HG02759 (cell line): ENCODE measurements around the gene PEF1.

Experiments used
- ATAC-seq: cut with Tn5 transposase; IDR thresholded peaks from one replicate; pipeline ENCODE4 v1.9.1; 2021; ENCODE audit warnings: mild to moderate bottlenecking, moderate library complexity; ENCODE audit not compliant: unreplicated experiment

Gene PEF1

DNA sequence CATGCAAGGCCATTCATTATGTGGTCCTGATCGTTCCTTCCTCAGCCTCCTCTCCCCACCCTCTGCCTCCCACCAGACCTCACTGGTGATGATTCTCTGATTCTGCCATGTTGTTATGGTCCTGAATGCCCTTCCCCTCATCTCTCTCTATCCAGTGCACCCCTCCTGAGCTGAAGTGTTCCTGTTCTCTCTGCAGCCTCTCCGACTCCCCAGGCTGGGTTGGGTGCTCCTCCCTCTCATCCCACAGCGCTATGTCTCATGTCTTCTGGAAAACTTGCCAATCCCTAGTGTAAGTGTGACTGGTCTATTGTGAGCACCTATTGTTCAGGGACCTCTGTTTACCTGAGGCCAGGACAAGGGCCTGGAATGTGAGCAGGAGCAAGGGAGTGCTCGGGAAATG, 11.1 kb upstream of the PEF1 start:
- ATAC-seq, result no peak

DNA sequence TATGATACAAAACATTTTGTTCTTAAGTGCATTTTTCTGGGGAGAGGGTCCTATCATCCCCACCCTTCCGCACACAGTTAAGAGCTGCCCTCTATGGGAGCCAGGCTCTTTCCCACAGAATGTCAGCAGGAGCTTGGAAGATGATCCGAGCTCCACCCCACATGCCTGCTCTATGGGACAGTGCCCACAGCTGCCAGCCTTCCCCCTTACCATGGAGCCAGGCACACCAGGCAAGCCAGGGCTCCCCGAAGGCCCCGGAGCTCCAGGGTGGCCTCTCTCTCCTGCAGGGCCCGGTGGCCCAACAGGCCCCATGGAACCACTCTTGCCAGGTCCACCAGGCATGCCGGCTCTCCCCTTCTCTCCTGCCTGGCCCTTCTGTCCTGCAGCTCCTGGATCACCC, 10.4 kb upstream of the PEF1 start:
- ATAC-seq, result no peak

DNA sequence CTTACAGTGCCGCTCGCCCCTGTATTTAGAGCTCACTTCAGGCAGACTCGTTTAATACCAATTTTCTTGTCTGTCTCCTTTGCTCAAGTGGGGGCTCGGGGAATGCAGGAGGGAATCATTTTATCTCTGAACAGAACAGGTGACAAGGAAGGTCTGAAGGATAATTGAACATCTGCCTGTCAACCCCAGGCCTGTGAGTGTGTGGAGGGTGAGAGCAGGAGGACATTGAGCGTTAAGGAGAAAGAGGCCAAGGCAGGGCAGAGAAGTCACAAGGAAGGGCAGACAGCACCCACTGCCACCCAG, 9.7 kb upstream of the PEF1 start:
- ATAC-seq, result no peak

DNA sequence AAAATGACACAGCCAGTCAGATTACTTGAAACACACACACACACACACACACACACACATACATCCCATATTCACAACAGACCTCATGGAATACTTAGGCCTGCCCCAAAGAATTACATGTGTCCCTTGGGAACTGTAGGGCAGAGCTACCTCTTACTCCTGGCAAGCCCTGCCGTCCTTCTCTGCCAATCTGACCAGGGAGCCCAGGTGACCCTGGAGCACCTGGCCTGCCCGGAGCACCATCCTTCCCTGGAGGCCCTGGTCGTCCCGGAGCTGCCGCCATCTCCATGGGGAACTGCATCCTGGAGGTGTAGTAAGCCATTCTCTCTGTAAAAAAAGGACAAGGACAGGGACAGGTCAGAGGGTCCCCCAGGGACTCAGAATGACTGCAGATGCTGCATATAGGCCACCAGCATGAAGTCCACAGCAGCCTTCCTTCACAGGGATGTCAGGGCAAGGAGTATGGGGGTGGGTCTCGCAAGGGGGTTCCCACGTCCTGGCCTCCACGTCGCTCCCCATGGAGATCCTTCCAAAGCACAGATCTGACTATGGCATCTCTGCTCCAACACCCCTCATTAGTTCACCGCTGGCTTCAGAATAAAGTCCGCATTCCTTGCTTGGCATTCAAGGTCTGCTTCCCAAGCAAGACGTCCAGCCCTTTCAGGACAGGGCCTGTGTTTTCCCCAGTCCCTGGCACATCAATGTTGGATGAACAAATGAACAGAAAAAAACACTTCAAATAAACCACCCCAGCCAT, 9.2 kb upstream of the PEF1 start:
- no peak for ATAC-seq

DNA sequence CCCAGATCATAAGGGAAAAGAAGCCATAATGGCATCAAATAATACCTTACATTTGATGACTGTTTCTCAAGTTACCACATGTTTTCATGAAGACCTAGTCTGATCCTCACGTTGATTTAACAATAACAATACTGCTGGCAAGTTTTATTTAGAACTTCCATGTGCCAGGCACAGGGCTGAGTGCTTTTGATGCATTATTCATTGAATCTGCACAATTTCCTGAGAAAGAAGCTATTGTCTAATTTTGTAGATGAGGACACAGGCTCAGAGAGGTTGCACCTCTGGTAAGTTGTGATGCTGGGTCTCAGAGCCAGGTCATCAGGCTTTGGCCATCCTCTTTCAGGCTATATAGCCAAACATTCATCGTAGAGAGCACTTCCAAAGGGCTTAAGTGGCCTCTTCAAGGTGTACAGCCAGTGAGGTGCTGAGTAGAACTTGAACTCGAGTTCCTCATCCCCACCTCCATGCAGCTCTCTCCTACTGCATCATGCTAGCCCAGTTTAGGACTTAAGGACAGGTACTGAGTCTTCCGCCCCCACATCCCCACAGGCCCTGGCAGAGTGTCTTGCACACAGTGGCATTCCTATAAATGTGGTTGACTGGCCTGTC, 8.3 kb upstream of the PEF1 start:
- ATAC-seq, result no peak

DNA sequence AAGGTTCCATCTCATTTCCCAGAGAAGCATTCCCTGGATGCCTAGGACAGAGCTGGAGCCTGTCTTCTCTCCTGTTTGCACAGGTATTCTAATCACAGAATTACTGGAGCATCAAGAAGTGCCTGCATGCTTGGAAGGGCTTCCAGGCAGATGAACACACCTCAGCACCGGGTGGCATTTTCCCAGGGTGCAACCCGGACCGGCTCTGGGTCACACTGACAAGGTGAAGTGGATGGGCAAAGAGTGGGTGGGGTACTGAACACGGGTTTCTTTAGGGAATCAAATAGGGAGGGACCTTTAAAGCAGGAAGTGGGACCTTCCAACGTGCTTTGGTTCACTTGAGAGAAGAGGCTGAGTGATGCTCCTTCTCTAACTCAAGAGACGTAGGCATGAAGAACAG, 7.1 kb upstream of the PEF1 start:
- ATAC-seq, result no peak

DNA sequence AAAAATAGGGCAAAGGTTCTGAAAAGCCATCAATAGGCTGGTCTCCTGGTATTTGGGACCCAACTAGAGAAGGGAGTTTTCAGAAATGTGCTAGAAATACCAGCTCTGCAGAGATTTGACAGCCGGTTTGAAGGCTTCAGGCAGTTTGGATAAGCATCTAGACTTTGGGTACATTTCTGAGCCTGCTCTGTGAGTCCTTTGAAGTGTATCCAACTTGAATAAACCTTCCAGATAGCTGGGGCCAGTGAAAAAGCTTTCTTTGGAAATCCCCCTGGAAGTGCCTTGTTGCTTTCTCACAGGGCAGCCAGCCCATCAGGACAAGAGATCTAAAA, 6.4 kb upstream of the PEF1 start:
- no peak for ATAC-seq

DNA sequence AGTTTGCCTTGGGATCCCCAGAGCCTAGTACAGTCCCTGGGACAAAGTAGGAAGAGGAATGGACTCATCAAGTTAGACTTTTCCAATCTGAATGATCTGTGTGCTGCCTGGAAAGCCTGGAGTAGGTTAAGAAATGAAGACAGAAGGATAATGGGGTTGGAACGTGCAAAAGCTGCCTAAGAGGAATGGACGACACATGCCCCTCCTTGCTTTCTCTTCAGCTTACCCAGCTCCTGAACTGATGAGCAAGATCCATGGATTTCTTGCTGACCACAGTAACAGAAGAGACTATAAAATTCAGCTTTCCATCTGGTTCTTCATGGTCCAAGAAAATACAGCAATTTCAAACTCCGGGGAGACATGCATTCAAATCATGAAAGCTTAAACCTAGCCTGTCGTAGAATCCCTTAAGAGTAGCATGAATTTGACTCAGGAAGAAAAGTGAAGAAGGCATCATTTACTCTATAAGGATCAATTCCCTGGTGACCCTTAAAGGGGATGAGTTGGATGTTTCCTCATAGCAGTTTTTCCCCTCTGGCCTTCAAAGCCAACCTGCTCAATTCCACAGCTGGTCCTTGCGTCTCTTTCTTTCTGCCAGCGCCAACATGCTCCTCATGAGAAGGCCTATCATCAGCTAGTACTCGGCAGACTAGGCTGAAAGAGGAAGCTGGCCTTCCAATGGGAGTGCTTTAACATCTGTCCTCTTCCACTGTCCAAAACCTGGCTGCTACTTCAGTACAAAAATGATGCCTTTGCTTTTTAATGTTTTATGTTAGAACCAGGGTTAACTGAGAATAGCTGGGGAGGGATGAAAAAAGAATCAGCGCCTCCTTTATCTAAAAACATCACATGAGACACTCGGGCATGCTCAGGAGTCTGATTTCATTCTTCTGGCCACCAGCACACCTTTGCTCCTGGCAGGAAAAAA, 5.7 kb upstream of the PEF1 start:
- ATAC-seq, result no peak

DNA sequence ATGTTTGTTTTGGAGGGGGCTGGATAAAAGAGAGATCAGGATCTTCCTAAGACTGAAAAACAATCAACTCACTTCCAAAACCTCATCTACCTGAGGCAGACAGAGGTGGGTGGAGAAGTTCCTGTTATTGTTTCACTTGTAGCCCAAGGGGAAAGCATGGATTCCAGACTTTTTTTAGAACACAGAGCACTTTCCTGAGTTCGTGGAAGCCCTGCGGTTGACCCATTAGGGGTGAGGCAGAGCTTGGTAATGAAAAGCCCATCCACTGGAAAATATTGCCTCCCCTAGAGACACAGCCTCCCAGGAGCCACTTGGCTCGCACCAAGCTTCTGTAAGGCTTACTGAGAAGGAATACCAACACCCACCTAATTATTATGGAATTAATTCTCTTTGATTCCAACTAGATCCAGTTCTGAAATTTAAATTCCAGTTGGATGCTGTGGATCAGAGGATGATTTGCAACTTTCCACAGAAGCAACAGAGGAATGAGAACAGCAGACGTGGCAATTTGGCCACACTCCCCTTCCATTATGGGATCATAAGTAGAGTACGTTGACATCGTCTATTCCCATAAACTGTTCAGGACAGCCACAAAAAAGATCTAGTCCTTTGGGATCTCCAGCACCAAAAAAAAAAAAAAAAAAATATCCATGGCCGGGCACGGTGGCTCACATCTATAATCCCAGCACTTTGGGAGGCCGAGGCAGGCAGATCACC, 4.1 kb upstream of the PEF1 start:
- no peak for ATAC-seq

DNA sequence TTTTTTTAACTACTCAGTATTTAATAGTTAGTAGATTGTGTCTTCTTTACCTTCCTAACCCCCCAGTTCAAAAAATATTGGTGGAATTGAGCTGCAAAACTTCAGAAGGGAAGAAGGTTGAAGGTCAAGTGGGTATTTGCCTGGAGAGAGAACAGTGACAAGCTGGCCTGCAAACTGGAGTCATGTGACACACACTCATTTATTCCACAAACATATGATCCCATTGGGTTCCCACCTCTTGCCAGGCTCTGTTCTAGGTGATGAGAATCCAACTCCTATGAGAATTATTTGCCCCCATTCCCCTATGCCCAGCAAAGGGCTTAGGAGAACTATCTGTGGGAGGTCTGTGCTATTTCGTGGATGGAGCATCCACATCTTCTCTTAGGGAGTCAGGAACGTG, 3.5 kb upstream of the PEF1 start:
- no peak for ATAC-seq

DNA sequence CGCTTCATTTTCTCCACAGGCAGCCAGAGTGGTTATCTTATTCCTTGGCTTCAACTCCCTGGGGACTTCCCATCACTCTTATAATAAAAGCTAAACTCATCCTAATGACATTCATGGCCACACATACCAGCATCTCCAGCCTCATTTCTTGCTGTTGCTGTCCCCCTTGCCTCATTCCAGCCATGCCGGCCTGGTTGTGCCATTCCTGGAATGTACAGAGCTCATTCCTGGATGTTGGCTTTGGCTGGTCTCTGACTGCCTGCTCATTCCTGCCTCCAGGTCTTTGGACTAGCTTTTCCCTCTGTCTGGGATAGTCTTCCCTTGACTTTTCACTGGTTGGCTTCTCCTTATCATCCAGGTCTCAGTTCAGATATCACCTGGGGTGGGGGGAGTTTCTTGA, 2.4 kb upstream of the PEF1 start:
- no peak for ATAC-seq

DNA sequence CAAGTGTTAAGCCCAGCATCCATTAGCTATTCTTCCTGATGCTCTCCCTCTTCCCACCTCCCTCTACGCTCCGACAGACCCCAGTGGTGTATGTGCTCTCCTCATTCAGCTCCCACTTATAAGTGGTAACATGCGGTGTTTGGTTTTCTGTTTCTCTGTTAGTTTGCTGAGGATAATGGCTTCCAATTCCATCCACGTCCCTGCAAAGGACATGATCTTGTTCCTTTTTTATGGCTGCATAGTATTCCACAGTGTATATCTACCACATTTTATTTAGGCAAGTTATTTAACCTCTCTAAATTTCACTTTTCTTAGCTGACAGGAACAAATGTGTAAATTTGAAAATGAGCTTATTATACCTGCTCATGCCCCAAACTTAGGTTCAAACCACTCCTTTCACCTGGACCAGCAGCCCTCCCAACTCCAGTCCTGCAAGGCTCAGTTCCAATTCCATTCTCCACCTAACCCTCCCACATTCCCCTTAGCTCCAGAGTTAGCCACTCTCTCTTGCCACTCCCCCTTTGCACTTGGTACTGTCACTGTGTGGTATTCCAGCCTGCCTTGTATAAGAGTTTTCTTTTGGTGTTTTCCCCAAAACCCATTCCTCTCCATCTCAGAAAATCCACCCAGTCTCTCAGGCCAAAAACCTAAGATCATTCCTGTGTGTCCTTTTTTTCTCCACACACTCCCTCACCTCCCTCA, 1.7 kb upstream of the PEF1 start:
- no peak for ATAC-seq

DNA sequence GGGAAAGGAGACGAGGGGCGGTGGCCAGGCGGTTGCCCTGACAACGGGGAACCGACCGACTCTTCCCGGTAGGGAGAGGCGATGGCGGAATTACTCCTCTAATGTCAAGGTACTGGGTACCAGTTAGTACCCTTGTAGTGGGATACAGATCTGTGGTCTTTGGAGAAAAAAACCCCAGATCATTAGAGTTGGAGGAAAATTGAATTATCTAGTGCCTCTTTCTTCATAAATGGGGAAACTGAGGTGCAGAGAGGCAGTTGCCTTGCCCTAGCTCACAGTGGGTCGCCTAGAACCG, 545 bp upstream of the PEF1 start:
- ATAC-seq, result no peak

DNA sequence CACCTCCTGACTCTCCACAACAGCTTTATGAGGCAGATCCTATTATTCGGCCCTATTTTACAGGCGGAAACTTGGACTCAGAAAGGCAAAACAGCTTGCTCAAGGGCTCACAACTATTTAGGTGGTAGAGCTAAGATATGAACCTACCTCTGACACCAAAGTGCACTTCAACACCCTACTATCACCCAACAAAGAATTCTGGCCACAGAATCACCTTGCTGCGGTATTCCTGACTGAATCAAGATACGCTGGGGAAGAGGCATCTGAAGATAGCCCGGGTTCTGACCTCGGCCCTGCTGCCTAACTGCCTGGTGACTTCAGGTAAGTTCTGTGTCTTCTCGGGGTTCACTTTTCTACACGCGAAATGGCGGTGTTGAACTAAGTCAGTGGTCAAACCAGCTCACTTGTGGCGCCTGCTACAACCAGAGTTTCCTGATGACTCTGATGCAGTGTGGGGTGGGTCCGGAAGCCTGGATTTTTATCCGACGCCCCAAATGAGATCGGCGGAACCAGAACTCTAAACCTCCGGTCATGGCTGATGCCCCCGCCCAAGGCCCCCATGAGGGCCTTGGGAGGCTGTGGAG, 608 bp downstream of the PEF1 start:
- no peak for ATAC-seq

DNA sequence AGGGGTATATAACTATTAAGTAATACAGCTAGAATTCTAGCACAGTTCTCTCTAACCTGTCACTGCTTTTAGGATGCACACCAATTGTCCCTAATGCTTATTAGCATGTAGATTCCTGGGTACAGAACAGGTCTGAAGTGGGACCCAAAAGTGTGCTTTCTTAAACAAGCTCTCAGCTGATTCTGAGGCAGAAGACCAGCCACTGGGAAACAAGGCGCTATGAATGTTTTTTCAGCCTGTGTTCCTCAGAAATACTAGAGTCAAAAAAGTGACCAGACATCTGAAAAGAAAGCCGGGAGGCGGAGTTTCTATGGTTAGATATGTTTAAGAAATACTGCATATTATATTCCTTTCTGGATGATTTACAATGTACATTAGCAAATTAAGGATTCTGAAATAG, 1.8 kb downstream of the PEF1 start:
- no peak for ATAC-seq

DNA sequence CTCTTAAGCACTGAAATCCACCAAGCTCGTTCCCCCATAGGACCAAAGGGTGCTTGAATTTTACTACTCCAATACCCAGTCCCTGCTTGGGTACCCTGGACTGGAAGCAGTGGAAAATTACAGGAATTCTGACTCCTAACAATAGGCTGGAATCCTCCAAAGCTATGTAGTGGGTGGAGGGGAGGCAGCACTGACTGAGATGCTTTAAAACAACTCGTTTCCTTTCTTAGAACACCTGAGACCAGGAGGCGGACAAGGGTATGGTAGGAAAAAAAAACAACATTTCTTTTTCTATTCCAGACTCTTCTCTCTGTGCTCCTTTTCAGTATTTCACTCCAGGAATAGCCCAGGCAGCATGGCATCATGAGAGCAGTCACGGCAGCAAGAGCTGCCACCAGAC, 2.3 kb downstream of the PEF1 start:
- ATAC-seq, result no peak

DNA sequence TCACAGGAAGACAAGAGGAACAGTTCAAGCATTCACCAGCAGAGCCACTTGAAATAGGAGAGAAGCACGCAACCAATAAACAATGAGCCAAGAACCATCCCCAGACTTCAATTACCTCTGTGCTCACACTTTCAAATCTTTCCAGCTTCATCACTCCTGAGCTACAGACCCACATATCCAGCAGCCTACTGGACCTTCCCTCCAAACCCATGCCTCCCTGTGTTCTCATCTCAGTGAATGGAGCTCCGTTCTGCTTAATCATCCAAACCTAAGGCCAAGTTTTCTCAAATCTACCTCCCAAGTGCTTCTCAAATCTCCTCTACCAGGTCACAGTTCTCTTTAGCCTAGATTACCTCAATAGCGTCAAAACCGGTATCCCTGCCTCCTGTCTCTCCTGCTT, 3.7 kb downstream of the PEF1 start:
- ATAC-seq, result no peak

DNA sequence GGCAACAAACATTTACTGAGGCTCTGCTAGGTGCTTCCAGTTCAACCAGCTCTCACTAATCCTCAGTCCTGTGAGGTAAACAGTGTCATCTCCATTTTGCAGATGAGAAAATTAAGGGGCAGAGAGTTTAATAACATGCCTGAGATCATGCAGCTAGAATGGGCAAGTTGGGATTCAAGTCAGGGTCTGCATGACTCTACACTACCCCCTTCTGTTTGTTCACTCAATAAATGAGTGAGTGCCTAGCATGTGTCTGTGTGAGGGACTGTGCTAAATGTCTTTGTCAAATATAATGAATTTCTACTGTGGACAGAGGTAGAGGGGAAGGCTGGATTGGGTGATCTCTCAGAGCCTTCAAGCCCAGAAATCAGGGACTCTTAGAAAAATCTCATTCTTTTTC, 4.5 kb downstream of the PEF1 start:
- no peak for ATAC-seq

DNA sequence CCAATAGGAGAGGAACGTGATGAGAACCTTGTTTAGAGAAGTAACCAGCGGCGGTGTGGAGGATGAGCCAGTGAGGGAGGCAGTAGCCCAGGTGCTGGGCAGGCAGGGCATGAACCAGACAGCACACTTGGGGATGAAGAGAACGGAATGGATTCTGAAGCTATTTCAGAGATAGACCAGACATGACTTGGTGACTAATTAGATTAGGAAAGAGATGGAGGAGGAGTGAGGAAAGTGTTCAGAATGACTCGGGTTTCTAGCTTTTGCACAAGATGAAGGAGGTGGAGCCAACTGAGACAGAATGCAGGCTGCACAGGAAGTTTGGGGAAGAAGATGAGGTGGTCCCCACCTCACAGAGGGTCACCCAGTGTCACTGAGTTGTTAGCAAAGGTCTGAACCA, 5.1 kb downstream of the PEF1 start:
- ATAC-seq, result no peak

DNA sequence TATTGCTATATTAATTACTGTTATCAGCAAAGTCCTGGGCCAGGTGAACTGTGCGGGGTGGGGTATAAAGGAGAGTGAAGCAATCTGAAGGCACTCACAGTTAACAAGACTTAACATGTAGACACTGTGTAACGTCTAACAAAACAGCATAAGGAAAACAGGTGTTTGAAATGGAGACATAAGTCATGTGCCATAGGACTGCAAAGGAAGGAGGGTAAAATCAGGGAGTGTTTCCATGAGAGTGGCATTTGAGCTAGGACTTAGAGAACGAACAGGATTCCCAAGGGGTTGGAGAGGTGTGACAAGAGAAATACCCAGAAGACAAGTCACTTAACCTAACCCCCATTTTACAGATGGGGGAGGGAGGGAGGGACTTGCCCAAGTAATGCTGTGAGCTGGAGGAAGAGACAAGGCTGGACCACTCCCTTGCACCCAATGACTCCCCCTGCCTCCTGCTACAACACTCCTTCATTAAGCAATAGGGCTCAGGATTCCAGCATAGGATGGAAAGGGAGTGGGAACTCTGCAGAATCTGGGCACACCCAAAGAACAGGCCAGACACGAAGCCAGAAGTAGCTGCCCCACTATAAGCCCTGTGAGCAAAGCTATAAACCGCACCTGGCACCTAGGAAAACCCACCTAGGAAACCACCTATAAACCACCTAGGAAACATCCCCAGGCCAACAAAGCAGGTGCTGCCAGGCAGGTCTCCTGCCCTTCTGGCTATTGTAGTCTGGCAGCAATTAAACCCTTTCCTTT, 6.6 kb downstream of the PEF1 start:
- no peak for ATAC-seq
